ENCODE results near the gene AGTPBP1.
"Not testable (repeated sequence)": the region's sequence is repeated elsewhere in the genome, so short reads cannot be mapped to it uniquely, and the experiment has no call there.

DNA sequence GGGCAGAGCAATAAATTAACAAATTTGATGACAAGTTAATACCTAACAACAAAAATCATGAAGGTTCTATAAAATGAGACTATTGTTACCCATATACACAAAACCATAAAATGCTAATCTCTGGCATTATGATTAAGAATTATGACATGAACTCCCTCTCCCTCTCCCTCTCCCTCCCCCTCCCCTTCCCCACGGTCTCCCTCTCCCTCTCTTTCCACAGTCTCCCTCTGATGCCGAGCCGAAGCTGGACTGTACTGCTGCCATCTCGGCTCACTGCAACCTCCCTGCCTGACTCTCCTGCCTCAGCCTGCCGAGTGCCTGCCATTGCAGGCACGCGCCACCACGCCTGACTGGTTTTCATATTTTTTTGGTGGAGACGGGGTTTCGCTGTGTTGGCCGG is 168.8 kb downstream of the AGTPBP1 start:
- TF ChIP-seq, protein P1, sequence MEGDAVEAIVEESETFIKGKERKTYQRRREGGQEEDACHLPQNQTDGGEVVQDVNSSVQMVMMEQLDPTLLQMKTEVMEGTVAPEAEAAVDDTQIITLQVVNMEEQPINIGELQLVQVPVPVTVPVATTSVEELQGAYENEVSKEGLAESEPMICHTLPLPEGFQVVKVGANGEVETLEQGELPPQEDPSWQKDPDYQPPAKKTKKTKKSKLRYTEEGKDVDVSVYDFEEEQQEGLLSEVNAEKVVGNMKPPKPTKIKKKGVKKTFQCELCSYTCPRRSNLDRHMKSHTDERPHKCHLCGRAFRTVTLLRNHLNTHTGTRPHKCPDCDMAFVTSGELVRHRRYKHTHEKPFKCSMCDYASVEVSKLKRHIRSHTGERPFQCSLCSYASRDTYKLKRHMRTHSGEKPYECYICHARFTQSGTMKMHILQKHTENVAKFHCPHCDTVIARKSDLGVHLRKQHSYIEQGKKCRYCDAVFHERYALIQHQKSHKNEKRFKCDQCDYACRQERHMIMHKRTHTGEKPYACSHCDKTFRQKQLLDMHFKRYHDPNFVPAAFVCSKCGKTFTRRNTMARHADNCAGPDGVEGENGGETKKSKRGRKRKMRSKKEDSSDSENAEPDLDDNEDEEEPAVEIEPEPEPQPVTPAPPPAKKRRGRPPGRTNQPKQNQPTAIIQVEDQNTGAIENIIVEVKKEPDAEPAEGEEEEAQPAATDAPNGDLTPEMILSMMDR (IDR thresholded peaks at IDR 0.05; ENCODE audit: control extremely low read depth in 1 of 3, insufficient read depth in 1 of 3, low read depth in 1 of 3, low read length in 3 of 3), result not testable (repeated sequence)
- not testable (repeated sequence) for TF ChIP-seq MAFK (IDR thresholded peaks at IDR 0.05; ENCODE audit: low read depth, low read length); POLR2AphosphoS5 (IDR thresholded peaks at IDR 0.05; ENCODE audit: low read depth, low read length); EP300 (IDR thresholded peaks at IDR 0.05; ENCODE audit: borderline replicate concordance in 1 of 2, low read depth in 2 of 2, low read length in 2 of 2); EZH2 (IDR thresholded peaks at IDR 0.05; ENCODE audit: low read depth, low read length, severe bottlenecking); GABPA (IDR thresholded peaks at IDR 0.05; ENCODE audit: borderline replicate concordance, insufficient read depth, low read length); CREB1 (IDR thresholded peaks at IDR 0.05); MAX (IDR thresholded peaks at IDR 0.05); CHD1 (IDR thresholded peaks at IDR 0.05; ENCODE audit: low read depth, low read length); RFX5 (IDR thresholded peaks at IDR 0.05; ENCODE audit: borderline replicate concordance, low read depth, low read length); SUZ12 (IDR thresholded peaks at IDR 0.05; ENCODE audit: low read length); POLR2A (IDR thresholded peaks at IDR 0.05; ENCODE audit: control extremely low read depth in 1 of 2, low read depth in 2 of 2, low read length in 2 of 2); TAF1 (IDR thresholded peaks at IDR 0.05; ENCODE audit: low read depth, low read length)

Data from H1 (cell line).